Activated T-cell treated with anti-CD3 and anti-CD28 coated beads, Interleukin-2, amount 50 U/mL, for 24 hours (primary cell): ENCODE data around the gene SERPINI2.
"Not testable (repeated sequence)": the region's sequence is repeated elsewhere in the genome, so short reads cannot be mapped to it uniquely, and the experiment has no call there.

Source experiments
- DNase-seq: peaks from one replicate; pipeline ENCODE4 v3.0.0-alpha.2; 2020
- H3K27ac Mint-ChIP-seq: 2 replicates; pipeline ENCODE4 v1.8.0; 2020; ENCODE audit warnings: mild to moderate bottlenecking, mixed read lengths
- H3K27me3 Mint-ChIP-seq: 2 replicates; pipeline ENCODE4 v1.8.0; 2020; ENCODE audit warnings: mixed read lengths
- H3K36me3 Mint-ChIP-seq: 2 replicates; pipeline ENCODE4 v1.8.0; 2020; ENCODE audit warnings: low read depth, mixed read lengths
- H3K4me1 Mint-ChIP-seq: 2 replicates; pipeline ENCODE4 v1.8.0; 2020; ENCODE audit warnings: low read depth, mixed read lengths
- H3K4me3 Mint-ChIP-seq: 2 replicates; pipeline ENCODE4 v1.8.0; 2020; ENCODE audit warnings: mild to moderate bottlenecking, moderate library complexity, mixed read lengths
- H3K9me3 Mint-ChIP-seq: 2 replicates; pipeline ENCODE4 v1.8.0; 2020; ENCODE audit warnings: mixed read lengths

Gene SERPINI2

DNA sequence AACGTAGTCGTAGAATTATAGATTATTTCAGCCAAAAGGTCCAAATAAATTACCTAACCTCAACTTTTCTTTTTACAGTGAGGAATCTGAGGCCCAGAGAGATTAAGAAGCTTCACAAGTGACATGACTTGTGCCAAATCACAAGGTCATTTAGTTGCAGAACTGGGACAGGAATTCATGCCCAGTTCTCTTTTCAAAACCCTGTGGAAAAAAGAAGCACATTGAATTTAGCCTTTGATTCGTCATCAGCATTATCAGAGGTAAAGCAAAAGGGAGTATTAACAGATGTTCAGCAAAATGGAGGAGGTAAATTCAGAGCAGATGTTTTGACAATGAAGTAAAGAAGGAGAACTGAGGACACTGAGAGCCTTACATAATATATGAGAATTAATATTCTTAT, 4.5 kb downstream of the SERPINI2 start:
- Mint-ChIP-seq H3K4me3 (no peak overlapping the region), H3K36me3 (no peaks in the 10 kb centered on the region), H3K27me3 (peaks cover 2% of the 10 kb centered on the region), H3K27ac (no peak overlapping the region), H3K4me1 (no peaks in the 10 kb centered on the region), H3K9me3 (no peaks in the 10 kb centered on the region)
- DNase-seq = no peak

DNA sequence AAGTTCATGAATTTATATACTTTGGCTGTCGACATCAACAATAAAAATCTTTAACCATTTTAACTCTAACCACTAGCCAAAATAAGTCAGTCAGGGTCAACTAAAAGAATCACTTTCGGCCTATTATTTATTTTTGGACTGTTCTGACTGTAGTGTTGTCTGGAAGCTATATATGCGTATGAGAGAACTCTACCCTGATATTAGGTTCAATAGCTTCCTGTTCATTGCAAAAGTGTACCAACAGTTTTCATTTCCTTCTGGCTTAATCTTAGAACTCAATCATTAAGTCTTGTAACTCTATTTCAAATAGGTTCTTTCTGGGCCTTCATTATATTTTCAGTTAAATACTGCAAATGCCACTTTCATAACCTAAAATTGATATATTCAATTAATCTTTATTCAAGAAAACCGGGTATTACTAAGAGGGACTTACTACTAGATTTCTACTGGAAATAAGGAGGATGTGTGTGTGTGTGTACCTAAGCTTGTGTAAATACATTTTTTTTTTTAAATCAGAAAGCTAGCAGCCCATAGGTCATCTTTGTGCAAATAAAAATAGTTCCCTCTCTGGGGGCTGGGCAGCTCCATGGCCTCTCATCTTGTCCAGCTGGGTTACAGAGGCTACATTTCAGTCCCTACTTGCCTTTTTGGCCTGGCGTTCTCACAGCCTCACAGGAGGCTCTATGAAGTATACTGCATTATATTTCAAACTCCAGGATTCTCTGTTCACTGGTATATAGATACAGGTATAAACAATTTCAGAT, 5.8 kb downstream of the SERPINI2 start:
- no peak for DNase-seq
- H3K9me3 Mint-ChIP-seq = no peaks in the 10 kb centered on the region
- no peaks in the 10 kb centered on the region for H3K36me3 Mint-ChIP-seq
- no peak overlapping the region for H3K4me3 Mint-ChIP-seq
- no peak overlapping the region for H3K27ac Mint-ChIP-seq
- no peaks in the 10 kb centered on the region for H3K4me1 Mint-ChIP-seq
- peaks cover 2% of the 10 kb centered on the region for H3K27me3 Mint-ChIP-seq

DNA sequence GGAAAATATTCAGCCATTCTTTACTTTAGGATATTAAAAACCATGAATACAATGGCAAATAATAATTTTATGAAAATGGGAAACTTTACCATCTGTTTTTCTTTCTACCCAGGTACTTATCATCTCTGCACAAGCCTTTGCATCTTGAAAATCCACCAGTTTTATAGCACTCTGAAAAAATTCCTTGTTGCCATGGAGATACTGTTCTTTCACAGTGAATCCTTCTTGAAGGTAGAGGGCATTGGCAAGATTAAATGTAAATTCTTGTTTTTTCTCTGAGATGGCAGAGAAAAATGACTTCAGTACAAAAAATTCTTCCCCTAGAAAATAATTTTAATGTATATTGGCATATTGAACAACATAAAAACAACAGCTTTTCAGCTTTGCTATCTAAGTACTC, 6.9 kb downstream of the SERPINI2 start:
- no peaks in the 10 kb centered on the region for H3K36me3 Mint-ChIP-seq
- H3K27me3 Mint-ChIP-seq = peaks cover 2% of the 10 kb centered on the region
- H3K4me3 Mint-ChIP-seq = no peak overlapping the region
- DNase-seq = no peak
- no peak overlapping the region for H3K27ac Mint-ChIP-seq
- no peaks in the 10 kb centered on the region for H3K4me1 Mint-ChIP-seq
- no peaks in the 10 kb centered on the region for H3K9me3 Mint-ChIP-seq

- DNase-seq = no peak
- no peak overlapping the region for H3K4me3 Mint-ChIP-seq
- no peaks in the 10 kb centered on the region for H3K9me3 Mint-ChIP-seq
- H3K4me1 Mint-ChIP-seq = no peaks in the 10 kb centered on the region
- no peaks in the 10 kb centered on the region for H3K27me3 Mint-ChIP-seq
- H3K36me3 Mint-ChIP-seq = no peaks in the 10 kb centered on the region
- no peak overlapping the region for H3K27ac Mint-ChIP-seq
Observed at GRCh38 chr3:167456157-167456799, 17.6 kb downstream of the SERPINI2 start.

GRCh38 chr3:167453815-167454214, 20.0 kb downstream of the SERPINI2 start:
- Mint-ChIP-seq H3K27ac (no peak overlapping the region), H3K4me1 (no peaks in the 10 kb centered on the region), H3K36me3 (no peaks in the 10 kb centered on the region), H3K9me3 (no peaks in the 10 kb centered on the region), H3K4me3 (no peak overlapping the region), H3K27me3 (no peaks in the 10 kb centered on the region)
- DNase-seq = no peak

DNA sequence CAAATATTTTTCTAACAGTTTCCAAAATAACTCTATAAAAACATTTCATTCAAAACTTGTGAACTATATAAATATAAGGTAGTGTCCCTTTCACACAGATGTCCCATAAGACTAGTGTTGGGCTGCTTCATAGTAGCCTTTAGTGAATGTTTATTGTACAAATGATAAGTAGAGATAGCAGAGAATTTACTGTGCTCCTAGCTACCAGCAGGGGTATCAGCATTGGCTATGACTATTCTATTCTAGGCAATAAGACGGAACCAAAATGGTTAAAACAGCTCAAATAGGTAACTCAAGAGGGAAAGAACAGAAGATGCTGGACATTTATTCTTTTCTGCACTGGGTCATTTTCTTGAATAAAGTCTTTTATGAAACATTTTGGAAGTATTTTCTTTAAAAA, 22.6 kb downstream of the SERPINI2 start:
- H3K27ac Mint-ChIP-seq = no peak overlapping the region
- no peaks in the 10 kb centered on the region for H3K36me3 Mint-ChIP-seq
- no peak for DNase-seq
- no peaks in the 10 kb centered on the region for H3K9me3 Mint-ChIP-seq
- no peaks in the 10 kb centered on the region for H3K27me3 Mint-ChIP-seq
- H3K4me1 Mint-ChIP-seq = no peaks in the 10 kb centered on the region
- no peak overlapping the region for H3K4me3 Mint-ChIP-seq

DNA sequence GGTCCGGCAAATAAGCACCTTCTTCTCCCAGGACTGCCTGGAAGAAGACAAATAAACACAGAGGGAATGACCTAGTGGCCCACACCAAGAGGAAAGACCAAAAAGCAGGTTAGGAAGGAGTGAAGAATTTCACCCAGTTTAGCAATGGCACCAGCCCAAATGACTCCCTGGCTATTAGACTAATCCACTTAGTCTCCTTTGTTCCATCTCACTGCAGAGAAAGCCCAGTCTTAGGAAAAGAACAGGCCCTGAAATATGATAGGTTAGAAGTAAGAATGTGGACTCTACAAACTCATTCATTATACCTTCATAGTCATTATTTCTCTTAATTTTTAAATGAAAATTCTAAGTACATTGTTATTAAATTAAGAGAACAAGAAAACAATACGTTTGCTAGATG, 23.2 kb downstream of the SERPINI2 start:
- no peaks in the 10 kb centered on the region for H3K4me1 Mint-ChIP-seq

DNA sequence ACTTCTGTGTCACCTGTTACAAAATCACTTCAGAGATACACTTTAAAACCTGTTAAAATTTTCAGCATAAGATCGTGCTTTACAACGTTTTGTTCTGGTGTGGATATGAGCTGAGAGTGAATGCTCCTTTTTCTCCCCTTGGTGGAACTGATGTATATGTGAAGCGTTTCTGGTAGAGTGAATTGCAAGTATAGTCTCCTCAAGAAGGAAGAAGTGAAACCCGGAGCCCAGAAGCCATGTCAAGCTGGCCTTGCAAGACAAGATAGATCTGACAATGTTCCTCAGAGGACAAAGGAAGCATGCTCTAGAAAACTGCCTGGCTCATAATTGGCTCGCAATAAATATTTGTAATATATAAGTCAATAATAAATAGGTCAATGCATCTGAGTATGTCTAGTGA, 23.6 kb downstream of the SERPINI2 start:
- H3K27me3 Mint-ChIP-seq = no peaks in the 10 kb centered on the region
- H3K4me3 Mint-ChIP-seq = no peak overlapping the region
- H3K4me1 Mint-ChIP-seq = no peaks in the 10 kb centered on the region
- H3K27ac Mint-ChIP-seq = no peak overlapping the region
- no peaks in the 10 kb centered on the region for H3K9me3 Mint-ChIP-seq
- no peak for DNase-seq
- no peaks in the 10 kb centered on the region for H3K36me3 Mint-ChIP-seq

More for the DNA sequence above, 23.2 kb downstream of the SERPINI2 start:
- no peaks in the 10 kb centered on the region for H3K9me3 Mint-ChIP-seq
- no peak overlapping the region for H3K4me3 Mint-ChIP-seq
- H3K36me3 Mint-ChIP-seq = no peaks in the 10 kb centered on the region
- H3K27ac Mint-ChIP-seq = no peak overlapping the region
- no peak for DNase-seq
- no peaks in the 10 kb centered on the region for H3K27me3 Mint-ChIP-seq

DNA sequence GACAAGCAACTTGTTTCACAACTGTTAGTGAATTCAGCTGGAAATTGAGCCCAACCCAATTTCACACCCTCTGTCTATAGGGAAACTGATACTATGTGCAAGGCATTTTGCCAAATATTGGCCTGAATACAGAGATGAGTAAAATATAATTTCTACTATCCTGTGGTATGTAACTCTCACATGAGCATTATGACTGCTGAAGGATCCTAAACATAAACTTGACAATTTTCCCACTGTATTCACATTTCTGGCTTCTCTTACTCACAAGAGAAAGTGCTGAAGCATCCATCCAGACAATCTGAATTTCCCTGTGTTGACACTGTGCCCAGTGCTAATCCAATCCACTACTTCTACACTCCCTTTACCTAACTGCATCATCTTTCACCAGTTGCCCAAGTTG, 28.4 kb downstream of the SERPINI2 start:
- H3K27ac Mint-ChIP-seq = no peak overlapping the region
- no peaks in the 10 kb centered on the region for H3K4me1 Mint-ChIP-seq
- H3K4me3 Mint-ChIP-seq = no peak overlapping the region
- DNase-seq = no peak
- no peaks in the 10 kb centered on the region for H3K27me3 Mint-ChIP-seq
- H3K36me3 Mint-ChIP-seq = no peaks in the 10 kb centered on the region
- H3K9me3 Mint-ChIP-seq = no peaks in the 10 kb centered on the region

GRCh38 chr3:167441256-167441655, 32.6 kb downstream of the SERPINI2 start:
- Mint-ChIP-seq H3K4me3 (no peak overlapping the region), H3K9me3 (no peaks in the 10 kb centered on the region), H3K4me1 (no peaks in the 10 kb centered on the region), H3K36me3 (no peaks in the 10 kb centered on the region), H3K27ac (no peak overlapping the region), H3K27me3 (no peaks in the 10 kb centered on the region)
- no peak for DNase-seq

DNA sequence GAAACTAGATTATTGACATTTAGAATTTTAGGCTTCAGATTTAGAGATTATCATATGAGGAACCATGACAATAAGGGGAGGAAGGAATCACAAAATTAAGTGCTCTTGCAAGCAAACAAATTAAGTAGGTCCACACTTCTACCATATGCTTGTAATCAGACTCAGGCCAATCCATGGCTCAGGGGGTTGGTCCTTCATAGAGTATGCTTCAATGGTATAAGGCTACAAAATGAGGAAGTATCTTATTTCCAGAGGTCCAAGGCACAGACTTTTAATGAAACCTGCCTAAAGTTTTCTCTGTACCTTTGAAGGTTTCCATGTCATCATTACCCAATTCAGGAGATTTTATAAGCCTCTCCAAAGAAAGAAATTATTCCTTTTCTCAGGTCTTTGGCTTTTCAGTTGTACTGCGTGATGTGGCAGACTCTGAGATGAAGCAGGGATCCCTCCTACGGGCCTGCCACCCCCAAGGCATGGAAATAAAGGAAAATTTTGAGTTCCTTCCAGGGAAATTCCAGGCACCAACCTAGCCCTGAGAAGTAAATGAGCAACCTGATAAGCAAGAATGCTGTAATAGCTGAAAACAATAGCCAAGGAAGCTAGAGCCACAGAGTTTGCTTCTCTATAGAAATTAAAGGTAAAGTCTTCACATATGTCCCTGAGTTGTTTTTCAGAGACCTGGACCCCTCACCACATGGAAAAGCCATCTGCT, 36.3 kb downstream of the SERPINI2 start:
- H3K4me3 Mint-ChIP-seq = no peak overlapping the region
- H3K27me3 Mint-ChIP-seq = no peaks in the 10 kb centered on the region
- H3K4me1 Mint-ChIP-seq = no peaks in the 10 kb centered on the region

GRCh38 chr3:167426962-167427361, 46.9 kb downstream of the SERPINI2 start:
- not testable (repeated sequence) for H3K27ac Mint-ChIP-seq, H3K9me3 Mint-ChIP-seq, H3K4me3 Mint-ChIP-seq, H3K36me3 Mint-ChIP-seq, DNase-seq, H3K27me3 Mint-ChIP-seq, H3K4me1 Mint-ChIP-seq

More for the DNA sequence above, 36.3 kb downstream of the SERPINI2 start:
- no peak for DNase-seq
- Mint-ChIP-seq H3K9me3 (no peaks in the 10 kb centered on the region), H3K27ac (no peak overlapping the region), H3K36me3 (no peaks in the 10 kb centered on the region)

GRCh38 chr3:167422396-167422795, 51.4 kb downstream of the SERPINI2 start:
- not testable (repeated sequence) for H3K9me3 Mint-ChIP-seq, H3K4me1 Mint-ChIP-seq, H3K27me3 Mint-ChIP-seq, H3K36me3 Mint-ChIP-seq, DNase-seq, H3K27ac Mint-ChIP-seq, H3K4me3 Mint-ChIP-seq

DNA sequence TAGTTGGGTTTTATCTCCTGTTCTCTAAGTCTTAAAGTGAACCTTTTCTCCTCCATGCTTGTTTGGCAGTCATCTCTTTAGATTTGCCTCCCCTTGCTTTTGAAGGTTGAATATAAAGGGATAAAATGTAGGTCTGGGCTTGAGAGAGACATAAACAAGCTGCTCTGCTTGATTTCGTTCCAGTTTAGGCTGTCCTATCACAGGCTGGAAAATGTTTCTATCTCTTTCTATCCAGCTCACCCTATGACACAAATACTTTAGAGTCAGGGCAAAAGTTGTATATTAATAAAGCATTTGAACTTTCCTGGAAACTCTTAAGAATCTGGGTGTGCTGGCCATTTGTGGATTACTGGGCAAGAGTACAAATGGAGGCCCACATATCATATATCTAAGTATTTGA, 64.2 kb downstream of the SERPINI2 start:
- H3K9me3 Mint-ChIP-seq = no peaks in the 10 kb centered on the region
- H3K4me1 Mint-ChIP-seq = no peaks in the 10 kb centered on the region
- H3K36me3 Mint-ChIP-seq = no peaks in the 10 kb centered on the region
- no peak for DNase-seq
- H3K27me3 Mint-ChIP-seq = no peaks in the 10 kb centered on the region
- no peak overlapping the region for H3K4me3 Mint-ChIP-seq
- no peak overlapping the region for H3K27ac Mint-ChIP-seq

DNA sequence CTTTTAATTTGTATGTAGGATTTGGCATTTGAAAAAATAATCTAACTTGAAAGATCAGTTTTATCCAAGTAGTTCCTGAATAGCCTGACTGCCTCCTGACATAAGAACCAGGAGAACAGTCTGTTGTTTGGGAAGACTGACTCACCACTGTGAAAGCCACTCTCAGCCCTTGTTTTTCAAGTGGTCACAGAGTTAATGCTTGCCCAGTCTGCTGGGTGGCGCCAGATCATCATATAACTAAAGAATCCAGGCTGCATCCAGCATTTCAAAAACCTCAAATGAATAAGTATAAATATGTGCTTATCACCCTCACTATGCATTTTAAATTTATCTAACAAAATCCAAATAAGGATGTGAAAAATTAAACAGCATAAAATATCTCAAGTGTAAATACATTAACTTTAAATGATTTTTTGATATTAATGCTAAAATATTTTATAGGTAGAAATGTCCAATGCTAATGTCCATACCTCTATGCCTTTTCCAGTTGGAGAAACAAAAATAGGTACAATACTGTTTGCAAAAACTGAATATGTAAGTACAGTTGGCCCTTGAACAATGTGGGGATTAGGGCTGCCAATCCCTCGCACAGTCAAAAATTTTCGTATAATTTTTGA, 66.9 kb downstream of the SERPINI2 start:
- H3K27ac Mint-ChIP-seq = no peak overlapping the region
- H3K4me3 Mint-ChIP-seq = no peak overlapping the region
- no peaks in the 10 kb centered on the region for H3K27me3 Mint-ChIP-seq
- H3K9me3 Mint-ChIP-seq = no peaks in the 10 kb centered on the region
- no peak for DNase-seq
- H3K4me1 Mint-ChIP-seq = no peaks in the 10 kb centered on the region
- H3K36me3 Mint-ChIP-seq = no peaks in the 10 kb centered on the region
